ENCODE measurements around the gene SMARCA2. TPM values are rescaled to one million over a fixed set of nuclear protein-coding genes. Genes with fewer than 3 reads are reported as not detected.

The SMARCA2 gene
- total RNA-seq, 4 donors from 2014 or later = 76.7 to 99.0 (median 89.8) TPM

- no peaks in the 10 kb centered on the region for H3K36me3 ChIP-seq
- DNase-seq (ENCODE audit: extremely low spot score) = no peak
- H3K27ac ChIP-seq (replicated peaks in 1 of 4) = no peak overlapping the region
- no peaks in the 10 kb centered on the region for H3K27me3 ChIP-seq
- H3K4me1 ChIP-seq = no peaks in the 10 kb centered on the region
- intact Hi-C loops (cut with DNase I) = no loop called here
- TF ChIP-seq CTCF (IDR thresholded peaks at IDR 0.05) (no peak), EP300 (IDR thresholded peaks at IDR 0.05) (no peak), POLR2AphosphoS5 (IDR thresholded peaks at IDR 0.05) (no peak), POLR2A (IDR thresholded peaks at IDR 0.05; ENCODE audit: low read depth) (no peak)
- WGBS = 90% methylated on average over 5 of the region's 5 CpGs
- H3K4me3 ChIP-seq = no peak overlapping the region
- H3K9me3 ChIP-seq = no peaks in the 10 kb centered on the region
These were observed 199.6 kb downstream of the SMARCA2 start for GRCh38 chr9:2214707-2215106.

DNA sequence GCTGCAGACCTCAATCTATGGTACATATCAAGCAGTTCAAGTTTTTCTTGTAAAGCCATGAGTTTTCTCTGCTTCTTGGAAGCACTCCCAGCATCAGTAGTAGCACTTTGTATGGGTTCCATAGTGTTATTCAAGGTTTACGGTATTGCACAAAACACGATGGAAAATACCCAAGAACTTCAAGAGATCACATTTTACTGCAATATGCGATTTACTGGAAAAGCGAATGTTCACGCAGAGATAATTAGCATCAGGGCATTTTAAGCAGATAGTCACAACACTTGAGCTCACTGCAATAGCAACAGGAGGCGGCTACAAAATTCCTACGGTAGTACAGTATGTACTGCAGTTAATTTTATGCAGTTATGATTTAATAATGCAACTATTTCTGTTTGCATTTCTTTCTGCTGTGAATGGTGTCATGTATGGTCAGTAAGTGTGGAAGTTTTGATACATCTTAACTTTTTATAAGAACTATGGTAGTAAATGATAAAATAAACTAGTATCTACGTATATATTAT, 200.8 kb downstream of the SMARCA2 start:
- 96% methylated on average over 8 of the region's 8 CpGs for WGBS
- no peak overlapping the region for H3K4me3 ChIP-seq
- no peak for DNase-seq (ENCODE audit: extremely low spot score)
- no peaks in the 10 kb centered on the region for H3K4me1 ChIP-seq
- no peaks in the 10 kb centered on the region for H3K36me3 ChIP-seq
- no peaks in the 10 kb centered on the region for H3K9me3 ChIP-seq
- TF ChIP-seq EP300 (IDR thresholded peaks at IDR 0.05) (no peak), POLR2A (IDR thresholded peaks at IDR 0.05; ENCODE audit: low read depth) (no peak), CTCF (IDR thresholded peaks at IDR 0.05) (no peak), POLR2AphosphoS5 (IDR thresholded peaks at IDR 0.05) (no peak)
- intact Hi-C loops (cut with DNase I) = no loop called here
- H3K27ac ChIP-seq (replicated peaks in 1 of 4) = no peak overlapping the region
- no peaks in the 10 kb centered on the region for H3K27me3 ChIP-seq

DNA sequence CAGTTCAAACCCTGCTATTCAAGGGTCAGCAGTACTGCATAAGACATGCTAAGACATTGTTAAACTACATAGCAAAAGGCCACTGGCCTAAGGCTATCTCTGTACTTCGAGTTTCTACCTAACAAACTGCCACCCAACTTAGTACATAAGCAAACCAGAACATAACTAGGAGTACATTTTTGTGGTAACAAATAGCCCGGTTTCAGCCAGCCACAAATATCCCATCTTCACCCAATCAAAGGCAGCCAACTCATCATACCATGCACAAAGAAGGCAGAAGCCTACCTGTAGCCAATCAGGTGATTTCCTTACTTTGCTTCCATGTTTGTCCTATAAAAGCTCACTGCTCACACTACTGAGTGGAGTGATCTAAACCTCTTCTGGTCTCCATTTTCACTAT, 201.4 kb downstream of the SMARCA2 start:
- WGBS = 77% methylated on average over 2 of the region's 2 CpGs
- Histone ChIP-seq H3K27ac (replicated peaks in 1 of 4) (no peak overlapping the region), H3K27me3 (no peaks in the 10 kb centered on the region), H3K36me3 (no peaks in the 10 kb centered on the region), H3K9me3 (no peaks in the 10 kb centered on the region), H3K4me3 (no peak overlapping the region), H3K4me1 (no peaks in the 10 kb centered on the region)
- TF ChIP-seq EP300 (IDR thresholded peaks at IDR 0.05) (no peak), POLR2A (IDR thresholded peaks at IDR 0.05; ENCODE audit: low read depth) (no peak), CTCF (IDR thresholded peaks at IDR 0.05) (no peak), POLR2AphosphoS5 (IDR thresholded peaks at IDR 0.05) (no peak)
- no peak for DNase-seq (ENCODE audit: extremely low spot score)
- intact Hi-C loops (cut with DNase I) = no loop called here

GRCh38 chr9:2217540-2217939, 202.4 kb downstream of the SMARCA2 start:
- 87% methylated on average over 3 of the region's 3 CpGs for WGBS
- TF ChIP-seq CTCF (IDR thresholded peaks at IDR 0.05) (no peak), EP300 (IDR thresholded peaks at IDR 0.05) (no peak), POLR2A (IDR thresholded peaks at IDR 0.05; ENCODE audit: low read depth) (no peak), POLR2AphosphoS5 (IDR thresholded peaks at IDR 0.05) (no peak)
- H3K4me3 ChIP-seq = no peak overlapping the region
- no peaks in the 10 kb centered on the region for H3K9me3 ChIP-seq
- H3K36me3 ChIP-seq = no peaks in the 10 kb centered on the region
- H3K4me1 ChIP-seq = no peaks in the 10 kb centered on the region
- intact Hi-C loops (cut with DNase I) = no loop called here
- H3K27me3 ChIP-seq = no peaks in the 10 kb centered on the region
- no peak for DNase-seq (ENCODE audit: extremely low spot score)
- no peak overlapping the region for H3K27ac ChIP-seq (replicated peaks in 1 of 4)

GRCh38 chr9:2220036-2220435, 204.9 kb downstream of the SMARCA2 start:
- 79% methylated on average over 3 of the region's 3 CpGs for WGBS
- Histone ChIP-seq H3K9me3 (no peaks in the 10 kb centered on the region), H3K27ac (replicated peaks in 1 of 4) (no peak overlapping the region), H3K4me3 (no peak overlapping the region), H3K36me3 (no peaks in the 10 kb centered on the region), H3K27me3 (no peaks in the 10 kb centered on the region), H3K4me1 (no peaks in the 10 kb centered on the region)
- DNase-seq (ENCODE audit: extremely low spot score) = no peak
- TF ChIP-seq CTCF (IDR thresholded peaks at IDR 0.05) = no peak
- no peak for TF ChIP-seq POLR2AphosphoS5 (IDR thresholded peaks at IDR 0.05)
- TF ChIP-seq EP300 (IDR thresholded peaks at IDR 0.05) = no peak
- no peak for TF ChIP-seq POLR2A (IDR thresholded peaks at IDR 0.05; ENCODE audit: low read depth)
- intact Hi-C loops (cut with DNase I) = no loop called here

All from esophagus muscularis mucosa (tissue), 4 donors.